ENCODE measurements around the gene RPLP1.
A peak's percentile ranks its signal among the peaks of the same experiment; 100 is the strongest.

RPLP1 gene

GRCh38 chr15:69499521-69500211 is 47.0 kb downstream of the RPLP1 start:
- TF ChIP-seq FOXM1 (IDR thresholded peaks at IDR 0.05; ENCODE audit: borderline replicate concordance, low read depth), result no peak
- no peak for TF ChIP-seq EP300 (IDR thresholded peaks at IDR 0.05; ENCODE audit: borderline replicate concordance)
- TF ChIP-seq, protein P1, sequence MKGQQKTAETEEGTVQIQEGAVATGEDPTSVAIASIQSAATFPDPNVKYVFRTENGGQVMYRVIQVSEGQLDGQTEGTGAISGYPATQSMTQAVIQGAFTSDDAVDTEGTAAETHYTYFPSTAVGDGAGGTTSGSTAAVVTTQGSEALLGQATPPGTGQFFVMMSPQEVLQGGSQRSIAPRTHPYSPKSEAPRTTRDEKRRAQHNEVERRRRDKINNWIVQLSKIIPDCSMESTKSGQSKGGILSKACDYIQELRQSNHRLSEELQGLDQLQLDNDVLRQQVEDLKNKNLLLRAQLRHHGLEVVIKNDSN (IDR thresholded peaks at IDR 0.05), result 0 out of 2 replicates have a peak, but pooled peaks have one; percentile 15
- TF ChIP-seq YY1 (IDR thresholded peaks at IDR 0.05; ENCODE audit: low read depth), result no peak

GRCh38 chr15:69500339-69500738 is 47.7 kb downstream of the RPLP1 start:
- TF ChIP-seq NFIC (IDR thresholded peaks at IDR 0.05) (no peak), RAD21 (IDR thresholded peaks at IDR 0.05; ENCODE audit: low read depth) (no peak), YY1 (IDR thresholded peaks at IDR 0.05; ENCODE audit: low read depth) (no peak), CREB1 (IDR thresholded peaks at IDR 0.05; ENCODE audit: low read depth) (no peak)

- no peak for TF ChIP-seq YY1 (IDR thresholded peaks at IDR 0.05; ENCODE audit: low read depth)
- TF ChIP-seq EP300 (IDR thresholded peaks at IDR 0.05; ENCODE audit: borderline replicate concordance), result no peak
- no peak for TF ChIP-seq EGR1 (IDR thresholded peaks at IDR 0.05)
- TF ChIP-seq, protein P1 (IDR thresholded peaks at IDR 0.05), result no peak
- no peak for TF ChIP-seq MAX (IDR thresholded peaks at IDR 0.05)
- no peak for TF ChIP-seq TEAD4 (IDR thresholded peaks at IDR 0.05)
- no peak for TF ChIP-seq TCF12 (IDR thresholded peaks at IDR 0.05; ENCODE audit: low read depth)
- TF ChIP-seq TAF1 (IDR thresholded peaks at IDR 0.05; ENCODE audit: low read depth), result no peak
- no peak for TF ChIP-seq RAD21 (IDR thresholded peaks at IDR 0.05; ENCODE audit: low read depth)
- TF ChIP-seq NFIC (IDR thresholded peaks at IDR 0.05), result no peak
- TF ChIP-seq FOXM1 (IDR thresholded peaks at IDR 0.05; ENCODE audit: borderline replicate concordance, low read depth), result no peak
- no peak for TF ChIP-seq CEBPB (IDR thresholded peaks at IDR 0.05)
- no peak for TF ChIP-seq CREB1 (IDR thresholded peaks at IDR 0.05; ENCODE audit: low read depth)
- TF ChIP-seq REST (IDR thresholded peaks at IDR 0.05; ENCODE audit: low read depth), result no peak
- TF ChIP-seq ZBTB7A (IDR thresholded peaks at IDR 0.05; ENCODE audit: low read depth), result no peak
These were observed 48.8 kb downstream of the RPLP1 start for GRCh38 chr15:69501456-69501855.

DNA sequence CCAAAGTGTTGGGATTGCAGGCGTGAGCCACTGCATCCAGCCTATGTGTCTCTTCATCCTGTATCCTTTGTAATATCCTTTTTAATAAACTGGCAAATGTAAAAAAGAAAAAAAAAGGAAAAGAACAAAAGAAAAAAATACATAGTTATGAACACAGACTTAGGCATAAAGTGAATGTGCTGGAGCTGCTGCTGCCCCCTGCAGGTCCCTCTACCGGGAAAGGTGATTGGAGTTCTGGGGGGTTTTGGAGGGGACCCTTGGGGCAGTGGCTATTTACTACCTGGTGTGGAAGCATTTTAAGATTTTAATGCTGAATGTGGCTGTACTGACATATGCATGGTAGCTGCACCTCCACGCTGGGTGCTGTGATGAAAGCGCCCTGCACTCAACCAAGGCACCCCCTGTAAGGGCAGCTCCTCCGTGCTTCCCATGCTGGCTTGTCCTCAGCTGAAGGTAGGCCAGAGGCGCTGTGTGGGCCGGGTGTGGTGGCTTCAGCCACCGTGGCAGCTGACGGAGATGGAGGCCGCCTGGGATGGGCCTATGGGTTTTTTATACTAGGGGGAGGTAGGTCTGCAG is 49.9 kb downstream of the RPLP1 start:
- TF ChIP-seq, protein P1 (IDR thresholded peaks at IDR 0.05), result no peak
- TF ChIP-seq ZBTB7A (IDR thresholded peaks at IDR 0.05; ENCODE audit: low read depth), result no peak

- TF ChIP-seq FOXM1 (IDR thresholded peaks at IDR 0.05; ENCODE audit: borderline replicate concordance, low read depth) (no peak), EP300 (IDR thresholded peaks at IDR 0.05; ENCODE audit: borderline replicate concordance) (no peak), TEAD4 (IDR thresholded peaks at IDR 0.05) (no peak), NFIC (IDR thresholded peaks at IDR 0.05) (no peak), REST (IDR thresholded peaks at IDR 0.05; ENCODE audit: low read depth) (no peak), CREB1 (IDR thresholded peaks at IDR 0.05; ENCODE audit: low read depth) (no peak), TAF1 (IDR thresholded peaks at IDR 0.05; ENCODE audit: low read depth) (no peak), TCF12 (IDR thresholded peaks at IDR 0.05; ENCODE audit: low read depth) (no peak), MAX (IDR thresholded peaks at IDR 0.05) (no peak), YY1 (IDR thresholded peaks at IDR 0.05; ENCODE audit: low read depth) (no peak), EGR1 (IDR thresholded peaks at IDR 0.05) (no peak), RAD21 (IDR thresholded peaks at IDR 0.05; ENCODE audit: low read depth) (no peak), CEBPB (IDR thresholded peaks at IDR 0.05) (no peak)
- TF ChIP-seq, protein P1 (IDR thresholded peaks at IDR 0.05), result no peak
These were observed 51.9 kb downstream of the RPLP1 start for GRCh38 chr15:69504352-69505040.
